ENCODE results near the gene IGFBP7.
"Not testable (repeated sequence)": the region's sequence is repeated elsewhere in the genome, so short reads cannot be mapped to it uniquely, and the experiment has no call there.

Gene IGFBP7

GRCh38 chr4:57065730-57066482 is 44.3 kb downstream of the IGFBP7 start:
- no peak for DNase-seq

- DNase-seq, result no peak
Observed at GRCh38 chr4:57064811-57065711, 45.1 kb downstream of the IGFBP7 start.

- no peak for DNase-seq
Observed at GRCh38 chr4:57064120-57064519, 46.1 kb downstream of the IGFBP7 start.

GRCh38 chr4:57063518-57063917 is 46.7 kb downstream of the IGFBP7 start:
- no peak for DNase-seq

- DNase-seq, result no peak
Observed at GRCh38 chr4:57061395-57061794, 48.8 kb downstream of the IGFBP7 start.

GRCh38 chr4:57060717-57061067 is 49.5 kb downstream of the IGFBP7 start:
- not testable (repeated sequence) for DNase-seq

GRCh38 chr4:57059890-57060716 is 50.1 kb downstream of the IGFBP7 start:
- DNase-seq, result no peak

- DNase-seq, result no peak
Observed at GRCh38 chr4:57055886-57056285, 54.3 kb downstream of the IGFBP7 start.

- no peak for DNase-seq
Observed at GRCh38 chr4:57053508-57053907, 56.7 kb downstream of the IGFBP7 start.

GRCh38 chr4:57051524-57051923 is 58.7 kb downstream of the IGFBP7 start:
- no peak for DNase-seq

- no peak for DNase-seq
Observed at GRCh38 chr4:57051095-57051494, 59.1 kb downstream of the IGFBP7 start.

- DNase-seq, result no peak
Observed at GRCh38 chr4:57048590-57049304, 61.4 kb downstream of the IGFBP7 start.

- DNase-seq, result not testable (repeated sequence)
Observed at GRCh38 chr4:57047046-57047445, 63.1 kb downstream of the IGFBP7 start.

GRCh38 chr4:57044996-57045395 is 65.2 kb downstream of the IGFBP7 start:
- DNase-seq, result no peak

GRCh38 chr4:57044279-57044678 is 65.9 kb downstream of the IGFBP7 start:
- DNase-seq, result no peak

GRCh38 chr4:57043347-57044251 is 66.6 kb downstream of the IGFBP7 start:
- DNase-seq, result no peak

- no peak for DNase-seq
Observed at GRCh38 chr4:57042711-57043169, 67.4 kb downstream of the IGFBP7 start.

- no peak for DNase-seq
Observed at GRCh38 chr4:57041020-57041419, 69.2 kb downstream of the IGFBP7 start.

GRCh38 chr4:57040510-57040909 is 69.7 kb downstream of the IGFBP7 start:
- DNase-seq, result peak; percentile 17

- no peak for DNase-seq
Observed at GRCh38 chr4:57039345-57039744, 70.8 kb downstream of the IGFBP7 start.

- DNase-seq, result peak; percentile 69
Observed at GRCh38 chr4:57037982-57038604, 72.1 kb downstream of the IGFBP7 start.

Measured in NCI-H146 (cell line).